H1 (cell line): ENCODE measurements around the gene ARHGDIG. TPM values are rescaled to one million over a fixed set of nuclear protein-coding genes. Genes with fewer than 3 reads are reported as not detected.

Experiments
- CTCF ChIA-PET: fragments of 300-600 bp; sonication (Branson Sonifier 250); formaldehyde crosslinking; loops from one replicate; lab custom pipeline; 2021; ENCODE audit not compliant: partially characterized antibody; lab: Charles Lee
- POLR2A ChIA-PET: fragments of 300-600 bp; sonication (Branson Sonifier 250); formaldehyde crosslinking; loops from one replicate; lab custom pipeline; 2021; ENCODE audit warnings: inconsistent platforms; ENCODE audit not compliant: partially characterized antibody; lab: Charles Lee
- DNase-seq, 2 experiments: peaks; one replicate each; pipeline versions ENCODE4 v3.0.0 to v3.0.0-alpha.2; 2010 to 2022; ENCODE audit warnings: low spot score in 2 of 2, low read depth in 1 of 2, mixed read lengths in 1 of 2
- FAIRE-seq: peaks from 2 replicates; lab custom pipeline; 2011; peaks lifted over from hg19 to GRCh38; lab: Jason Lieb, UNC
- H2AFZ ChIP-seq: 2 replicates; pipeline ENCODE4 v1.8.1; 2012; ENCODE audit warnings: low read length, inconsistent platforms
- H2AK5ac ChIP-seq: 2 replicates; pipeline ENCODE4 v1.6.1; 2013; ENCODE audit warnings: low read depth, low read length
- H2BK120ac ChIP-seq: replicated peaks from 2 replicates; pipeline ENCODE3; 2013; ENCODE audit warnings: low read depth, low read length, inconsistent platforms
- H2BK12ac ChIP-seq: 2 replicates; pipeline ENCODE4 v1.6.1; 2013; ENCODE audit warnings: low read depth, low read length
- H2BK15ac ChIP-seq: 2 replicates; pipeline ENCODE4 v1.6.1; 2013; ENCODE audit warnings: low read length
- H2BK20ac ChIP-seq: 2 replicates; pipeline ENCODE4 v1.6.1; 2013; ENCODE audit warnings: low read length
- H2BK5ac ChIP-seq: 2 replicates; pipeline ENCODE4 v1.6.1; 2013; ENCODE audit warnings: low read depth, low read length
- H3K14ac ChIP-seq: 2 replicates; pipeline ENCODE4 v1.6.1; 2013; ENCODE audit warnings: inconsistent platforms; ENCODE audit not compliant: insufficient read length
- H3K18ac ChIP-seq: 2 replicates; pipeline ENCODE4 v1.6.1; 2013; ENCODE audit warnings: low read length; ENCODE audit errors: extremely low read depth
- H3K23ac ChIP-seq: 2 replicates; pipeline ENCODE4 v1.6.1; 2013; ENCODE audit warnings: inconsistent platforms; ENCODE audit not compliant: insufficient read length
- H3K23me2 ChIP-seq: 2 replicates; pipeline ENCODE4 v1.6.1; 2013; ENCODE audit warnings: low read depth, low read length
- H3K27ac ChIP-seq: 2 replicates; pipeline ENCODE4 v1.6.1; 2011; ENCODE audit warnings: low read depth, low read length, inconsistent platforms
- H3K27me3 ChIP-seq, 4 experiments: replicated peaks in 1 of 4; 1 replicate in 1 of 4; 2 replicates in 3 of 4; pipeline versions ENCODE4 v1.6.1 to v1.8.1; 2011 to 2013; ENCODE audit warnings: low read length in 3 of 4, mild to moderate bottlenecking in 3 of 4, inconsistent platforms in 2 of 4, mixed read lengths in 2 of 4, moderate library complexity in 1 of 4; ENCODE audit not compliant: control insufficient read depth in 3 of 4, insufficient read depth in 3 of 4; ENCODE audit errors: extremely low read depth in 1 of 4
- H3K36me3 ChIP-seq, 4 experiments: 2 replicates each; pipeline versions ENCODE4 v1.6.1 to v1.8.1; 2011 to 2013; ENCODE audit warnings: mild to moderate bottlenecking in 4 of 4, low read length in 3 of 4, moderate library complexity in 2 of 4, control low read depth in 1 of 4, inconsistent platforms in 1 of 4; ENCODE audit not compliant: insufficient read depth in 4 of 4, control insufficient read depth in 2 of 4
- H3K4ac ChIP-seq: replicated peaks from 2 replicates; pipeline ENCODE3; 2013; ENCODE audit warnings: low read length, low read depth, mixed read lengths, inconsistent platforms; ENCODE audit not compliant: insufficient read length
- H3K4me1 ChIP-seq, 4 experiments: replicated peaks in 1 of 4; 1 replicate in 1 of 4; 2 replicates in 3 of 4; pipeline versions ENCODE4 v1.6.1 to v1.8.1; 2011 to 2013; ENCODE audit warnings: low read length in 3 of 4, inconsistent platforms in 2 of 4, mixed read lengths in 1 of 4; ENCODE audit not compliant: insufficient read depth in 4 of 4, control insufficient read depth in 3 of 4
- H3K4me2 ChIP-seq, 2 experiments: 2 replicates each; pipeline versions ENCODE4 v1.6.1 to v1.8.1; 2011 to 2013; ENCODE audit warnings: low read depth in 2 of 2, low read length in 2 of 2, control low read depth in 1 of 2, inconsistent platforms in 1 of 2, mild to moderate bottlenecking in 1 of 2; ENCODE audit not compliant: insufficient read depth in 1 of 2
- H3K4me3 ChIP-seq, 4 experiments: fragments of 200-600, 300-600 bp in 1 of 4; sonication (generic), shearing (Covaris generic), sonication (Bioruptor Twin) in 1 of 4; 2 replicates each; pipeline versions ENCODE4 v1.5.1 to v1.8.1; 2011 to 2016; ENCODE audit warnings: low read length in 4 of 4, low read depth in 3 of 4, control low read depth in 2 of 4, inconsistent platforms in 2 of 4, mild to moderate bottlenecking in 2 of 4, mixed read lengths in 1 of 4, moderate library complexity in 1 of 4; ENCODE audit not compliant: insufficient read depth in 2 of 4; ENCODE audit errors: extremely low read depth in 1 of 4
- H3K56ac ChIP-seq: replicated peaks from 2 replicates; pipeline ENCODE3; 2013; ENCODE audit warnings: low read depth, mild to moderate bottlenecking, mixed read lengths, low read length, inconsistent platforms; ENCODE audit not compliant: insufficient read length
- H3K79me1 ChIP-seq: 2 replicates; pipeline ENCODE4 v1.6.1; 2013; ENCODE audit warnings: low read depth, low read length, control low read depth
- H3K79me2 ChIP-seq, 2 experiments: 2 replicates each; pipeline versions ENCODE4 v1.6.1 to v1.8.1; 2012 to 2013; ENCODE audit warnings: low read length in 2 of 2, mild to moderate bottlenecking in 2 of 2, inconsistent platforms in 1 of 2; ENCODE audit not compliant: insufficient read depth in 2 of 2, control insufficient read depth in 1 of 2
- H3K9ac ChIP-seq, 4 experiments: replicated peaks in 1 of 4; 1 replicate in 1 of 4; 2 replicates in 3 of 4; pipeline versions ENCODE4 v1.6.1 to v1.8.1; 2011 to 2013; ENCODE audit warnings: low read depth in 3 of 4, low read length in 3 of 4, control low read depth in 2 of 4, mild to moderate bottlenecking in 2 of 4, moderate library complexity in 2 of 4, inconsistent platforms in 1 of 4; ENCODE audit errors: extremely low read depth in 1 of 4
- H3K9me3 ChIP-seq, 2 experiments: 2 replicates each; pipeline versions ENCODE4 v1.6.1 to v1.8.1; 2012 to 2013; ENCODE audit warnings: mild to moderate bottlenecking in 2 of 2, moderate library complexity in 2 of 2, control low read depth in 1 of 2, inconsistent platforms in 1 of 2, low read depth in 1 of 2, low read length in 1 of 2, mixed read lengths in 1 of 2; ENCODE audit not compliant: insufficient read depth in 2 of 2
- H4K20me1 ChIP-seq, 2 experiments: replicated peaks in 1 of 2; 2 replicates each; pipeline versions ENCODE3 to v1.8.1; 2011 to 2013; ENCODE audit warnings: inconsistent platforms in 2 of 2, low read length in 2 of 2, mild to moderate bottlenecking in 1 of 2; ENCODE audit not compliant: insufficient read depth in 2 of 2, control insufficient read depth in 1 of 2
- H4K5ac ChIP-seq: 2 replicates; pipeline ENCODE4 v1.6.1; 2013; ENCODE audit warnings: low read length, low read depth, mixed read lengths, inconsistent platforms; ENCODE audit not compliant: insufficient read length
- H4K8ac ChIP-seq: 2 replicates; pipeline ENCODE4 v1.8.0; 2013; ENCODE audit warnings: mild to moderate bottlenecking, moderate library complexity, low read length, inconsistent platforms; ENCODE audit not compliant: insufficient read depth; ENCODE audit errors: extremely low read depth
- H4K91ac ChIP-seq: replicated peaks from 2 replicates; pipeline ENCODE3; 2013; ENCODE audit warnings: low read length, mixed read lengths, inconsistent platforms; ENCODE audit not compliant: insufficient read length
- CHD1 ChIP-seq: IDR thresholded peaks from 2 replicates; pipeline ENCODE4 v1.6.1; 2012; ENCODE audit warnings: low read depth, low read length, improper control_type of control experiment
- CTBP2 ChIP-seq: IDR thresholded peaks from 2 replicates; pipeline ENCODE4 v1.7.0; 2011; ENCODE audit warnings: borderline replicate concordance, mild to moderate bottlenecking, moderate library complexity, mixed read lengths, low read length; ENCODE audit not compliant: insufficient read depth, insufficient read length
- EP300 ChIP-seq, 2 experiments: IDR thresholded peaks; 1 replicate in 1 of 2; 2 replicates in 1 of 2; pipeline ENCODE4 v1.6.1; 2011 to 2012; ENCODE audit warnings: low read depth in 2 of 2, low read length in 2 of 2, mild to moderate bottlenecking in 2 of 2, borderline replicate concordance in 1 of 2, inconsistent platforms in 1 of 2, moderate library complexity in 1 of 2
- GTF2F1 ChIP-seq: IDR thresholded peaks from 2 replicates; pipeline ENCODE4 v1.6.1; 2012; ENCODE audit warnings: low read depth, low read length, improper control_type of control experiment, borderline replicate concordance
- HDAC6 ChIP-seq: IDR thresholded peaks from one replicate; pipeline ENCODE4 v1.7.1; 2012; ENCODE audit warnings: low read depth, mild to moderate bottlenecking, inconsistent platforms, low read length, moderate library complexity
- NANOG ChIP-seq: IDR thresholded peaks from 2 replicates; pipeline ENCODE4 v1.6.1; 2011; ENCODE audit warnings: low read length, low read depth, mild to moderate bottlenecking, inconsistent platforms; ENCODE audit not compliant: insufficient read depth, poor library complexity, severe bottlenecking
- POLR2A ChIP-seq, 2 experiments: IDR thresholded peaks; 1 replicate in 1 of 2; 2 replicates in 1 of 2; pipeline ENCODE4 v1.6.1; 2011; ENCODE audit warnings: low read depth in 2 of 2, low read length in 2 of 2, mild to moderate bottlenecking in 2 of 2; ENCODE audit errors: control extremely low read depth in 1 of 2
- POU5F1 ChIP-seq: IDR thresholded peaks from 2 replicates; pipeline ENCODE4 v1.6.1; 2011; ENCODE audit warnings: low read depth, mild to moderate bottlenecking, low read length, moderate library complexity
- SAP30 ChIP-seq: fragments of 300-600 bp; sonication (generic); IDR thresholded peaks from 2 replicates; pipeline ENCODE4 v1.7.1; 2012; ENCODE audit warnings: low read length, moderate library complexity, mild to moderate bottlenecking, inconsistent platforms; ENCODE audit not compliant: insufficient read depth, insufficient replicate concordance
- SIRT6 ChIP-seq: IDR thresholded peaks from one replicate; pipeline ENCODE4 v1.7.1; 2012; ENCODE audit warnings: low read length, inconsistent platforms
- SP4 ChIP-seq: IDR thresholded peaks from 2 replicates; pipeline ENCODE4 v1.6.1; 2012; ENCODE audit warnings: low read length, inconsistent platforms
- SRF ChIP-seq: IDR thresholded peaks from 2 replicates; pipeline ENCODE4 v1.6.1; 2011; ENCODE audit warnings: mild to moderate bottlenecking, low read depth, low read length, moderate library complexity
- TEAD4 ChIP-seq: IDR thresholded peaks from 2 replicates; pipeline ENCODE4 v1.6.1; 2012; ENCODE audit warnings: low read depth, low read length, inconsistent platforms, mixed read lengths
- ZNF274 ChIP-seq: IDR thresholded peaks from 2 replicates; pipeline ENCODE4 v1.7.0; 2012; ENCODE audit warnings: low read length, borderline replicate concordance; ENCODE audit errors: extremely low read depth
- WGBS, 2 experiments: shearing (Covaris generic) in 1 of 2; methylation state at CpG; one replicate each; pipeline versions ENCODE4 v1.1.6 to v1.1.7; 2013 to 2015; ENCODE audit warnings: low lambda C conversion rate in 2 of 2, mixed read lengths in 2 of 2, inconsistent platforms in 1 of 2, low coverage in 1 of 2, missing lambda C conversion rate in 1 of 2; ENCODE audit not compliant: insufficient replicate concordance in 2 of 2, insufficient coverage in 1 of 2, insufficient read length in 1 of 2; ENCODE audit errors: extremely low coverage in 1 of 2, missing lambda C conversion rate in 1 of 2; 5-methylcytosine and 5-hydroxymethylcytosine counted together
- polyA plus RNA-seq, 7 experiments: library from polyadenylated mRNA; depleted of rRNA in 3 of 7; stranded (reverse) in 5 of 7; unstranded in 2 of 7; fragments of >200 nt in 5 of 7; fragments of 200-250 nt in 2 of 7; gene quantifications; 1 replicate in 5 of 7; 2 replicates in 1 of 7; 4 replicates in 1 of 7; pipeline versions ENCODE4 v1.2.1 to v1.2.3, GENCODE V29; 2011 to 2013; ENCODE audit warnings: missing spikeins in 2 of 7, mixed read lengths in 2 of 7
- total RNA-seq: library from RNA; stranded (reverse); fragmentation: NEBNext Ultra II Directional; extraction: Animal tissue kit (Norgen Biotek cat#: 25700); gene quantifications from 2 replicates; pipeline ENCODE4 v1.2.1, GENCODE V29; 2021

ARHGDIG gene
- total and polyA plus RNA-seq, 2 of the 8 experiments (the other 6 are each of a cell fraction or from before 2014, with no cell fraction given): 1.2 to 2.9 TPM

DNA sequence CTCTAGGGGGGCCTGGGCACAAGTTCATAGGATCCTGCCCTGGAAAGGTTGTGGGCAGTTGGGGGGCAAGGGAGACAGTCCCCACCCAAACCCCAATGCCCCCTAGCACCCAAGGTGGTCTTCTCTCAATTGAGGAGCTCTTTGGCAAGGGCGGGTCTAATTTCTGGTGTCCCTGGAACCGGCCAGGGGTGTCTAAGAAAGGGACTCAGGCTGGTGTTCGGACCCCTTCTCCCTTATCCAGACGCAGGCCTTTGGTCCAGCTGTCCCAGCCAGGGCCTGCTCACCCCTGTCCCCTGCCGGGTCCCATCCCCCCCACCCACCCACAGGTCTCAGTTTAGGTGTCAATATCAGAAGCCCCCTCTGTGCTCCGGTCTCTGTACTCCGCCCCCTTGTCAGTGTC lies 860 bp upstream of the ARHGDIG start:
- Histone ChIP-seq H3K27me3 (peaks cover 18 to 46% (median 39%) of the 10 kb centered on the region in 4 experiments), H2AK5ac (no peak overlapping the region), H3K4ac (no peak overlapping the region), H3K79me1 (no peaks in the 10 kb centered on the region), H3K23me2 (peaks cover 11% of the 10 kb centered on the region; the same call in 1 of the 2 replicates), H3K14ac (no peak overlapping the region), H2BK12ac (no peak overlapping the region), H2BK20ac (no peak overlapping the region), H3K4me3 (peak overlapping the region in 1 of 4 experiments; percentile 61; a peak in 2 of 8 replicates), H3K4me1 (peaks cover 0 to 7% (median 5%) of the 10 kb centered on the region in 4 experiments; a peak in 5 of 7 replicates), H3K36me3 (no peaks in the 10 kb centered on the region), H4K8ac (no peak overlapping the region), H2BK15ac (no peak overlapping the region), H3K18ac (no peak overlapping the region), H3K9ac (no peak overlapping the region), H4K20me1 (peaks cover 0 to 3% of the 10 kb centered on the region in 2 experiments), H3K23ac (no peak overlapping the region), H3K79me2 (no peaks in the 10 kb centered on the region), H4K91ac (no peak overlapping the region), H2AFZ (no peak overlapping the region), H4K5ac (no peak overlapping the region), H3K9me3 (no peaks in the 10 kb centered on the region), H2BK5ac (no peak overlapping the region), H3K4me2 (peak overlapping the region; percentile 59 to 62; a peak in 3 of 4 replicates), H3K27ac (no peak overlapping the region), H2BK120ac (no peak overlapping the region), H3K56ac (no peak overlapping the region)
- CTCF ChIA-PET: interaction anchor here (0.6 to 1.9 kb wide), 9 partner anchors 9 to 172 kb away, joined by 3 to 7 read pairs (median 4); no protein-coding TSS in a partner anchor
- POLR2A ChIA-PET: interaction anchor here (1.2 to 1.6 kb wide), 5 partner anchors 9 to 99 kb away, joined by 3 to 7 read pairs (median 4); partner anchors contain the start of genes HBQ1 and LUC7L
- WGBS, 2 experiments: 69% methylated on average over 5 of the region's 7 CpGs; no CpG with 5 or more reads in 1 of the 2 experiments
- DNase-seq (no peak), FAIRE-seq (no peak)
- TF ChIP-seq NANOG (no peak), POU5F1 (no peak), TEAD4 (no peak), HDAC6 (no peak), EP300 (IDR thresholded peaks at IDR 0.05; ENCODE audit: borderline replicate concordance in 1 of 2, low read depth in 2 of 2, low read length in 2 of 2) (no peak), SAP30 (no peak), POLR2A (IDR thresholded peaks at IDR 0.05; ENCODE audit: control extremely low read depth in 1 of 2, low read depth in 2 of 2, low read length in 2 of 2) (no peak), SRF (no peak), CTBP2 (no peak), ZNF274 (no peak), SP4 (no peak), SIRT6 (no peak), GTF2F1 (no peak), CHD1 (no peak)
